Subcutaneous adipose tissue (tissue), 4 donors: ENCODE data around the gene ZNF407. TPM values are rescaled to one million over a fixed set of nuclear protein-coding genes. Genes with fewer than 3 reads are reported as not detected.

ENCODE experiments used
- total RNA-seq, 4 donors: library from RNA; depleted of rRNA; stranded (reverse); fragments of >200 nt; gene quantifications; one replicate each; pipeline ENCODE4 v1.1.0, GENCODE V29; 2016
- TF ChIP-seq, protein P1 (sequence below): fragments of 450-650 bp; IDR thresholded peaks from one replicate; pipeline ENCODE4 v1.5.1; 2016; ENCODE audit warnings: low read depth, mild to moderate bottlenecking, control low read depth, antibody characterized with exemption, moderate library complexity

Gene ZNF407
- total RNA-seq, 4 donors from 2014 or later = 16.0 to 24.3 (median 19.6) TPM

DNA sequence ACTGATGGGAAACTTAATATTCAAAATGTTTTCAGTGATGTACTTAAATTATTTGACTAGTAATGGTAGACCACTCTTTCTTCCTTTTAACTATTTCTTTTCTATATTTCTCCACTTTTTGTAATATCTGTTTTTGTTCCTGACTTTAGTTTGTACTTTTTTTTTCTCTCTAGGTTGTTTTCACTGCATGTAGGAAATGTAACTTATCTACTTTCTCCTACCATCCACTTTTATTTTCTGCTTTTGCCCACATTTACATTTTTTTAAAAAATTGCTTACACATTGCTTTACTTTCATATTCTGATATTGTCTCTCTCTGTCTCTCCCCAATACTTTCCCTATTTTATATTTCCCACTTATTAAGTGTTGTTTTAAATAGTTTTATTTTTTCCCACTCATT, 47.0 kb downstream of the ZNF407 start:
- TF ChIP-seq, protein P1, sequence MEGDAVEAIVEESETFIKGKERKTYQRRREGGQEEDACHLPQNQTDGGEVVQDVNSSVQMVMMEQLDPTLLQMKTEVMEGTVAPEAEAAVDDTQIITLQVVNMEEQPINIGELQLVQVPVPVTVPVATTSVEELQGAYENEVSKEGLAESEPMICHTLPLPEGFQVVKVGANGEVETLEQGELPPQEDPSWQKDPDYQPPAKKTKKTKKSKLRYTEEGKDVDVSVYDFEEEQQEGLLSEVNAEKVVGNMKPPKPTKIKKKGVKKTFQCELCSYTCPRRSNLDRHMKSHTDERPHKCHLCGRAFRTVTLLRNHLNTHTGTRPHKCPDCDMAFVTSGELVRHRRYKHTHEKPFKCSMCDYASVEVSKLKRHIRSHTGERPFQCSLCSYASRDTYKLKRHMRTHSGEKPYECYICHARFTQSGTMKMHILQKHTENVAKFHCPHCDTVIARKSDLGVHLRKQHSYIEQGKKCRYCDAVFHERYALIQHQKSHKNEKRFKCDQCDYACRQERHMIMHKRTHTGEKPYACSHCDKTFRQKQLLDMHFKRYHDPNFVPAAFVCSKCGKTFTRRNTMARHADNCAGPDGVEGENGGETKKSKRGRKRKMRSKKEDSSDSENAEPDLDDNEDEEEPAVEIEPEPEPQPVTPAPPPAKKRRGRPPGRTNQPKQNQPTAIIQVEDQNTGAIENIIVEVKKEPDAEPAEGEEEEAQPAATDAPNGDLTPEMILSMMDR = no peak

DNA sequence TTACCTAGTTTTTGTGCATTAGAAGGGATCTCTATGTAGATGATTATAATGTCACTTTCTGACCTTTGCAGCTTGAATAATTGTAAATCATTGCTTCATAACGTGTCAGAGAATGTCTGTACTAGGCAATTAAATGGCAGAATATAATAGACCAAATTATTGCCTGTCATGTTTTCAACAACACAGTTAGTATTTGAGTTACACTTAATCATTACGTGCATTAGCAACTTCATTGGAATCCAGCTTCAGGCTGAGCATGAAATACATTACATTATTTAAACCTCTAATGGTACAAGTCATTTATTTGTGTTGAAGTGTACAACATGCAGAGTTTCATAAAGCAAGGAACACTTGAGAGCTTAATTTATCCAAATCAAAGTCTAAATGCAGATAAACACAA, 48.0 kb downstream of the ZNF407 start:
- TF ChIP-seq, protein P1 = no peak

DNA sequence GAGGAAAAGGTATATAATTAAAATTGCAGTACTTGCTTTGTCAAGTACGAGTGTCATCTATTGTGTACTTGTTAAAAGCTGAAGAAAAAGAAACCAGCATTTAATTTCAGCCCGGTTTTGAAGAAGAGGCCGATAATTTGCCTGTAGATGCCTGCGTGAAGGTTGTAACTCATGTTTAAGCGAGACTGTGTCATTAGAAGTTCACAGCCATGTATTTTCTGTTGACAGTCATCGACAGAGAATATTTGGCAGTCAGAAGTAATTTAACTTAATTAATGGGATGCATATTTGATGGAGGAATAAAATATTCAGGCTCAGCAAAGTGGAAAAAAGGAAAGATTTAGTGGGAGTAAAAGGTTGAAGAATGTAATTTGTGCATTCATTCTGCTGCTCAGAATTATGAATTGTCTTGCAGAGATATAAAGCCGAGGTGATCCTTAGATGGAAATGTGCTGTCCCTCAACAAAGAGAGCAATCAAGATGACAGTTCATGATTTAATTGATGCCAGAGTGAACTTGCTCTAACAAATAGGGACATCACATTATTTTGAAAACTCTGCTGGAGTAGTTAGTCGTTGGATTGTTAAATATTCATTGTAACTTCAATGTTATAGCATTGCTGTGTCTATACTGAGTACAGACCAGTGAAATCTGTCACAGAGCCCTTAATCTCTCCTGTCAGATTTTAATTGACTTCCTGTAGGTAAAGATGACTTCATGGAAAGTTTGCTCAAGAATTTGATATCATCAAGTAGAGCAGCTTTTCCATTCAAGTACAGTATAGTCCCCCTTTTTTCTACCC, 53.9 kb downstream of the ZNF407 start:
- TF ChIP-seq, protein P1 = no peak

DNA sequence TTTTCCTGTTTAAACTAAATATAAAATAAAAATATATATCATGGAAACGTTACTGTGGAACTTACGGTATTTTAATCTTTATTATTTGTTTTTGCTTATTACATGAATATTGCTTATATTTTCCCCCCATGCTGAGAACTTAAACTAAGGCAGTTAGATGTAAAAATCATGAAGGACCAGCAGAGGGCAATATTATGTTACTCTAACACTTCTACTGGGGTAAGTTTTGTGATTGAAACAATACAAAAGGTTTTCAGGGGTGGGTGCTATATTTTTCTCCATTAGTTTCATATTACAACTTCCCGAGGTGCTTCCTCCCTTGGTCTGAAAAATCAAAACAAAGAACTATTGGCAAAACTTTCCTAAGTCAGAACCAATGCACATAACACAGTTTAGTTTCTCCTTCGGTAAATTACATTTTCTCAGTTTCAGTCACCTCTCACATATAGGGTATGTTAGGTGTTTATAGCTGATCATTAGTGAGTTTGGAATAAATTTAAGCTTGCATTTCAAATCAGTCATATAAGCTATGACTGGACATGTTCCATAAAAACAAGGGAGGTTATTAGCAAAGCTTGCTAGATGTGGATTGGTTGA, 54.8 kb downstream of the ZNF407 start:
- TF ChIP-seq, protein P1 = no peak

DNA sequence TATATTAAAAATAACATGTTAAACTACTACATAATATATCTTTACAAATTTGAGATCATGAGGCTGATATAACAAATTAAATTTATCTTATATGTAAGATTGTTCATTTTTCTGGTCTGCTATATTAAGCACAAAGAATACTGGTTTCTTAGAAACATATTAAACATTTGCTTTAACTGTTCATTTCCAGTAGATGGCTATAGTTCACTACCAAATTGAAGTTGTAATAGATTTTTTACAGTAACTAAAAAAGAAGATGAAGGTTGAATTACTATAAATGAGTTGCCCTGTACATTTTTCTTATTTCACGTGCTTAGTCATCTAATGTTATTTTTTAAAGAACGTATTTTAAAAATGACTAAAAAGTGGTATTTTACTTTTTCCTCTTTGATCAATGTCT, 57.0 kb downstream of the ZNF407 start:
- TF ChIP-seq, protein P1 = no peak

DNA sequence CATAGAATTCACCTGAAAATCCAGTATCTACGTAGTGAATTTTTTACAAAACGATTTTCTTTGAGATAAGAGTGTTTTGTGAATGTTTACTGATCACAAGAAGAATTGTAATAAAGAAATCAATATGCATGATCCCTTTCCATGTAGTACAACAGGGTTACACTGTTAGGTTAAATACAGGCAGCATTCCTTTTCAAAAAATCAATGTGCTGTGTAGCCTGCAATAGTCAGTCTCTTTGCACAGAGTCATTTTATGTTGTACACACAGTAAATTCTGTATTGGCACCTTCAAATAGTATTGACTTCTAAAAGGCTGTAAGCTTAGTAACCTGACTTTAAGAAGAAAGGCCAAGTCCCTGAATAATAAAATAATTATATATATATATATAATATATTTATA, 63.3 kb downstream of the ZNF407 start:
- TF ChIP-seq, protein P1 = no peak

DNA sequence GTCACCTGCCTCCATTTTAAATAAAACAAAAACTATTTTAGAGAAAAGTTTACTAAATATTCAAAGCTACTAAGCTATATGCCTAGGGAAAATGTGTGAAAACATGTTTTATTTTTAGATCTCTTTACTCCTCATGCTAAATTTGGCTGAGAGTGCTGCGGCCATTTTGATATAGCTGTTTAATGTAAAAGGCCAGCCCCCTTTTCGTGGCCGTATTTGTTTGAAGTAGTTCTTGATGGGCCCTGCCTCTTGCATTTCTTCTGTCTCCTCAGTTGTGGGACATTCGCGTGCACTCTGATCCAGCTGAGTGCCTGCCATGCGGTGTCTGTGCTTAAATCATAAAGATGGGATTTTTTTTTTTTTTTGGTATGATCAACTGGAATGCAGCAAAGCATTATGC, 64.0 kb downstream of the ZNF407 start:
- TF ChIP-seq, protein P1 = no peak
